ENCODE results near the gene DIPK1C. TPM values are rescaled to one million over a fixed set of nuclear protein-coding genes. Genes with fewer than 3 reads are reported as not detected.

DIPK1C gene
- total and polyA plus RNA-seq, 2 experiments from 2014 or later = 0.07 TPM; not detected in 1

GRCh38 chr18:74505776-74506175 lies 48.7 kb upstream of the DIPK1C start (continued):
- no peak for TF ChIP-seq CTCF (conservative IDR thresholded peaks at IDR 0.05; ENCODE audit: low read depth in 2 of 2)
- no peak for TF ChIP-seq REST (IDR thresholded peaks at IDR 0.05; ENCODE audit: unreplicated experiment)
- no peak for TF ChIP-seq EZH2 (IDR thresholded peaks at IDR 0.05; ENCODE audit: low read depth, unreplicated experiment)
- TF ChIP-seq ZNF114 (CRISPR knock-in tag; IDR thresholded peaks at IDR 0.05) = no peak
- no peak for TF ChIP-seq ETS1 (IDR thresholded peaks at IDR 0.05)
- TF ChIP-seq STAT1 (IDR thresholded peaks at IDR 0.05; ENCODE audit: unreplicated experiment) = no peak
- TF ChIP-seq JUNB (IDR thresholded peaks at IDR 0.05; ENCODE audit: unreplicated experiment) = no peak
- TF ChIP-seq POLR2AphosphoS5 (IDR thresholded peaks at IDR 0.05; ENCODE audit: low read depth) = no peak

- H3K4me3 Mint-ChIP-seq = no peak overlapping the region
- no peak for TF ChIP-seq REST (IDR thresholded peaks at IDR 0.05; ENCODE audit: unreplicated experiment)
- no peak for TF ChIP-seq ZNF462 (CRISPR knock-in tag; IDR thresholded peaks at IDR 0.05)
These were observed 46.0 kb upstream of the DIPK1C start for GRCh38 chr18:74503137-74503536.

More at GRCh38 chr18:74503137-74503536, 46.0 kb upstream of the DIPK1C start:
- no peak overlapping the region for H3K4me2 ChIP-seq
- H3K79me2 ChIP-seq (replicated peaks; ENCODE audit: insufficient read depth) = peaks cover 35% of the 10 kb centered on the region
- no peaks in the 10 kb centered on the region for H3F3A ChIP-seq (replicated peaks; ENCODE audit: low read depth)
- peaks cover 18% of the 10 kb centered on the region for H4K20me1 ChIP-seq (replicated peaks; ENCODE audit: insufficient read depth)
- H3K4me1 ChIP-seq (ENCODE audit: insufficient read depth) = no peaks in the 10 kb centered on the region; the same call in 1 of the 2 replicates
- no peak overlapping the region for H2AFZ ChIP-seq
- H3K4me1 Mint-ChIP-seq = peaks cover 44% of the 10 kb centered on the region
- no peaks in the 10 kb centered on the region for H3K27me3 ChIP-seq (ENCODE audit: insufficient read depth)
- no peak overlapping the region for H3K27ac ChIP-seq (ENCODE audit: low read depth)
- no peak for ATAC-seq
- no peak for DNase-seq (ENCODE audit: low spot score)
- peaks cover 42% of the 10 kb centered on the region for H3K36me3 ChIP-seq (ENCODE audit: insufficient read depth)
- H3K4me3 ChIP-seq = no peak overlapping the region
- H3K27ac Mint-ChIP-seq = no peak overlapping the region
- no peaks in the 10 kb centered on the region for H3K9me2 ChIP-seq (ENCODE audit: insufficient read depth)
- no peaks in the 10 kb centered on the region for H3K9me3 Mint-ChIP-seq
- peaks cover 2% of the 10 kb centered on the region for H3K27me3 Mint-ChIP-seq (ENCODE audit: insufficient read depth, low read depth, poor library complexity)
- peaks cover 82% of the 10 kb centered on the region for H3K36me3 Mint-ChIP-seq (ENCODE audit: low read depth)
